ENCODE data around the gene MACROD2.
"Not testable (repeated sequence)": the region's sequence is repeated elsewhere in the genome, so short reads cannot be mapped to it uniquely, and the experiment has no call there.

MACROD2 gene

GRCh38 chr20:15985494-15986368, 1990.4 kb downstream of the MACROD2 start:
- not testable (repeated sequence) for DNase-seq (ENCODE audit: low read depth)

- no peak for DNase-seq (ENCODE audit: low read depth)
These were observed 1991.4 kb downstream of the MACROD2 start for GRCh38 chr20:15986690-15987089.

- no peak for DNase-seq (ENCODE audit: low read depth)
These were observed 1996.0 kb downstream of the MACROD2 start for GRCh38 chr20:15991279-15991678.

- DNase-seq (ENCODE audit: low read depth) = no peak
These were observed 1997.2 kb downstream of the MACROD2 start for GRCh38 chr20:15992564-15992963.

GRCh38 chr20:16000112-16000511, 2004.8 kb downstream of the MACROD2 start:
- no peak for DNase-seq (ENCODE audit: low read depth)

GRCh38 chr20:16001286-16001685, 2006.0 kb downstream of the MACROD2 start:
- no peak for DNase-seq (ENCODE audit: low read depth)

- DNase-seq (ENCODE audit: low read depth) = no peak
These were observed 2008.0 kb downstream of the MACROD2 start for GRCh38 chr20:16003310-16003709.

- no peak for DNase-seq (ENCODE audit: low read depth)
These were observed 2009.0 kb downstream of the MACROD2 start for GRCh38 chr20:16004108-16004854.

- DNase-seq (ENCODE audit: low read depth) = no peak
These were observed 2010.0 kb downstream of the MACROD2 start for GRCh38 chr20:16005021-16005914.

- DNase-seq (ENCODE audit: low read depth) = no peak
These were observed 2010.7 kb downstream of the MACROD2 start for GRCh38 chr20:16005915-16006493.

- DNase-seq (ENCODE audit: low read depth) = no peak
These were observed 2011.8 kb downstream of the MACROD2 start for GRCh38 chr20:16007164-16007563.

- no peak for DNase-seq (ENCODE audit: low read depth)
These were observed 2012.6 kb downstream of the MACROD2 start for GRCh38 chr20:16007962-16008361.

- DNase-seq (ENCODE audit: low read depth) = no peak
These were observed 2015.7 kb downstream of the MACROD2 start for GRCh38 chr20:16011056-16011455.

GRCh38 chr20:16011519-16011918, 2016.2 kb downstream of the MACROD2 start:
- no peak for DNase-seq (ENCODE audit: low read depth)

GRCh38 chr20:16012934-16013333, 2017.6 kb downstream of the MACROD2 start:
- not testable (repeated sequence) for DNase-seq (ENCODE audit: low read depth)

- DNase-seq (ENCODE audit: low read depth) = no peak
These were observed 2018.3 kb downstream of the MACROD2 start for GRCh38 chr20:16013631-16014030.

GRCh38 chr20:16014436-16014835, 2019.1 kb downstream of the MACROD2 start:
- DNase-seq (ENCODE audit: low read depth) = no peak

- DNase-seq (ENCODE audit: low read depth) = no peak
These were observed 2022.3 kb downstream of the MACROD2 start for GRCh38 chr20:16017656-16018055.

- no peak for DNase-seq (ENCODE audit: low read depth)
These were observed 2023.6 kb downstream of the MACROD2 start for GRCh38 chr20:16018881-16019280.

GRCh38 chr20:16020971-16021370, 2025.7 kb downstream of the MACROD2 start:
- DNase-seq (ENCODE audit: low read depth) = peak; percentile 1

- no peak for DNase-seq (ENCODE audit: low read depth)
These were observed 2029.8 kb downstream of the MACROD2 start for GRCh38 chr20:16025084-16025483.

GRCh38 chr20:16027686-16028085, 2032.4 kb downstream of the MACROD2 start:
- no peak for DNase-seq (ENCODE audit: low read depth)

Measured in stromal cell of bone marrow (primary cell).